Ishikawa (cell line): ENCODE data around the gene ARHGAP42.

Experiments
- CEBPB ChIP-seq: IDR thresholded peaks from 2 replicates; pipeline ENCODE4 v1.6.1; 2012
- CREB1 ChIP-seq: IDR thresholded peaks from 2 replicates; pipeline ENCODE4 v1.6.1; 2012; ENCODE audit warnings: low read depth
- EGR1 ChIP-seq: IDR thresholded peaks from 2 replicates; pipeline ENCODE4 v1.6.1; 2012
- EP300 ChIP-seq: IDR thresholded peaks from 2 replicates; pipeline ENCODE4 v1.6.1; 2012; ENCODE audit warnings: borderline replicate concordance
- FOXM1 ChIP-seq: IDR thresholded peaks from 2 replicates; pipeline ENCODE4 v1.6.1; 2012; ENCODE audit warnings: low read depth, borderline replicate concordance
- MAX ChIP-seq: IDR thresholded peaks from 2 replicates; pipeline ENCODE4 v1.6.1; 2012
- RAD21 ChIP-seq: IDR thresholded peaks from 2 replicates; pipeline ENCODE4 v1.6.1; 2012; ENCODE audit warnings: low read depth
- REST ChIP-seq: IDR thresholded peaks from 2 replicates; pipeline ENCODE4 v1.6.1; 2012; ENCODE audit warnings: low read depth, mild to moderate bottlenecking
- TAF1 ChIP-seq: IDR thresholded peaks from 2 replicates; pipeline ENCODE4 v1.6.1; 2012; ENCODE audit warnings: low read depth, mild to moderate bottlenecking
- TCF12 ChIP-seq: IDR thresholded peaks from 2 replicates; pipeline ENCODE4 v1.6.1; 2012; ENCODE audit warnings: low read depth
- TEAD4 ChIP-seq: IDR thresholded peaks from 2 replicates; pipeline ENCODE4 v1.6.1; 2012
- USF1 ChIP-seq: IDR thresholded peaks from 2 replicates; pipeline ENCODE4 v1.6.1; 2012
- YY1 ChIP-seq: IDR thresholded peaks from 2 replicates; pipeline ENCODE4 v1.6.1; 2012; ENCODE audit warnings: low read depth
- ZBTB7A ChIP-seq: IDR thresholded peaks from 2 replicates; pipeline ENCODE4 v1.6.1; 2012; ENCODE audit warnings: low read depth

GRCh38 chr11:100851584-100852152 is 164.6 kb downstream of the ARHGAP42 start:
- no peak for TF ChIP-seq MAX
- TF ChIP-seq CEBPB, result no peak
- no peak for TF ChIP-seq TCF12
- TF ChIP-seq CREB1, result no peak
- TF ChIP-seq EP300, result no peak
- no peak for TF ChIP-seq REST
- TF ChIP-seq YY1, result no peak
- TF ChIP-seq EGR1, result no peak
- TF ChIP-seq RAD21, result no peak
- TF ChIP-seq TEAD4, result no peak
- TF ChIP-seq USF1, result no peak
- TF ChIP-seq FOXM1, result no peak
- TF ChIP-seq TAF1, result no peak
- TF ChIP-seq ZBTB7A, result no peak
